ENCODE results near the gene SCRT2. TPM values are rescaled to one million over a fixed set of nuclear protein-coding genes. Genes with fewer than 3 reads are reported as not detected.
A peak's percentile ranks its signal among the peaks of the same experiment; 100 is the strongest.

The SCRT2 gene
- total and polyA plus RNA-seq, 9 of the 15 experiments (the other 6 are each of a cell fraction or from before 2014, with no cell fraction given), result 0.04 to 0.75 (median 0.13) TPM; not detected in 2

DNA sequence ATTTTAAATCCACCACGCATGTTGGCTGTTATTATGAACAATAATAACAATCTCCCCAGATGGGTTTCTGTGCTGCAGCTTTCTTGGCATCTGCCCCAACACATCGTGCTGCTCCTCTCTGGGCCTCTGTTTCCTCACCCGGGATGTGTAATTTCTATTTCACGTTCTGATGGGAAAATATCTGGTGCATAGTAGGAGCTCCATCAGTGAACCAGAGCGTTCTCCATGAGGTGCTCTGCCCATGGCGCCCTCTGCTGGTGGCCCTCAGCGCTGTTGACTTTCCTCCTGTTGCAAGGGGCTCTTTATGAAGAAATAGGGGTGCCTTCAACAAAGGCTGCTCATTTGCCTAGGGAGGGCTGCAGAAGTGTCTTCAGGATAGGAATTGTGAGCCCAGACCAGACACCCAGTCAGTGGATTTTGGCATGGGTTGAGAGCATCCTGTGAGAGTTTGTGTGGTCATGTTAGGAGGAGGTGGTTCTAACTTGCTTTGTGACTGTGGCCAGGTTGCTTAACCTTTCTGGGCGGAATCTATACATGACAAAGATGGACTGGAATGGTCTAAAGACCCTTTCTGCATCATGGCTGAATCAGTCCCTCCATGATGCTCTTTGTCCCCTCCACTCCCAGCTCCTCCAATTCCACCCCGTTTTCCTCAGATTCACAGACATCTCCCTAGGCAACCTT is 8.1 kb downstream of the SCRT2 start (continued):
- TF ChIP-seq ZC3H4 (CRISPR knock-in tag; IDR thresholded peaks at IDR 0.05; ENCODE audit: borderline replicate concordance) (no peak), DMBX1 (CRISPR knock-in tag; IDR thresholded peaks at IDR 0.05; ENCODE audit: borderline replicate concordance) (no peak), HOXB6 (CRISPR knock-in tag; IDR thresholded peaks at IDR 0.05; ENCODE audit: borderline replicate concordance) (no peak), ZNF408 (CRISPR knock-in tag; IDR thresholded peaks at IDR 0.05; ENCODE audit: low read depth) (no peak), CBX2 (IDR thresholded peaks at IDR 0.05; ENCODE audit: insufficient read depth, low read length, poor library complexity, severe bottlenecking) (no peak), ZNF431 (CRISPR knock-in tag; IDR thresholded peaks at IDR 0.05) (no peak), NR2F6 (CRISPR knock-in tag; IDR thresholded peaks at IDR 0.05) (no peak), ZNF583 (CRISPR knock-in tag; IDR thresholded peaks at IDR 0.05) (no peak), EWSR1 (IDR thresholded peaks at IDR 0.05; ENCODE audit: borderline replicate concordance, low read depth, partially characterized antibody) (no peak), DIDO1 (tag; IDR thresholded peaks at IDR 0.05; ENCODE audit: low read depth) (no peak), ELF2 (CRISPR knock-in tag; IDR thresholded peaks at IDR 0.05) (no peak), EZH2 (IDR thresholded peaks at IDR 0.05; ENCODE audit: borderline replicate concordance, low read depth, low read length) (no peak), ZNF77 (CRISPR knock-in tag; IDR thresholded peaks at IDR 0.05) (no peak), ZKSCAN1 (IDR thresholded peaks at IDR 0.05; ENCODE audit: low read depth, low read length) (peak; percentile 99), PPARD (CRISPR knock-in tag; IDR thresholded peaks at IDR 0.05) (no peak), ZC3H8 (IDR thresholded peaks at IDR 0.05) (no peak), POLR2G (IDR thresholded peaks at IDR 0.05; ENCODE audit: low read depth, low read length) (no peak), TBP (optimal IDR thresholded peaks at IDR 0.05; ENCODE audit: low read depth, low read length) (no peak)
- TF ChIP-seq, protein P1, sequence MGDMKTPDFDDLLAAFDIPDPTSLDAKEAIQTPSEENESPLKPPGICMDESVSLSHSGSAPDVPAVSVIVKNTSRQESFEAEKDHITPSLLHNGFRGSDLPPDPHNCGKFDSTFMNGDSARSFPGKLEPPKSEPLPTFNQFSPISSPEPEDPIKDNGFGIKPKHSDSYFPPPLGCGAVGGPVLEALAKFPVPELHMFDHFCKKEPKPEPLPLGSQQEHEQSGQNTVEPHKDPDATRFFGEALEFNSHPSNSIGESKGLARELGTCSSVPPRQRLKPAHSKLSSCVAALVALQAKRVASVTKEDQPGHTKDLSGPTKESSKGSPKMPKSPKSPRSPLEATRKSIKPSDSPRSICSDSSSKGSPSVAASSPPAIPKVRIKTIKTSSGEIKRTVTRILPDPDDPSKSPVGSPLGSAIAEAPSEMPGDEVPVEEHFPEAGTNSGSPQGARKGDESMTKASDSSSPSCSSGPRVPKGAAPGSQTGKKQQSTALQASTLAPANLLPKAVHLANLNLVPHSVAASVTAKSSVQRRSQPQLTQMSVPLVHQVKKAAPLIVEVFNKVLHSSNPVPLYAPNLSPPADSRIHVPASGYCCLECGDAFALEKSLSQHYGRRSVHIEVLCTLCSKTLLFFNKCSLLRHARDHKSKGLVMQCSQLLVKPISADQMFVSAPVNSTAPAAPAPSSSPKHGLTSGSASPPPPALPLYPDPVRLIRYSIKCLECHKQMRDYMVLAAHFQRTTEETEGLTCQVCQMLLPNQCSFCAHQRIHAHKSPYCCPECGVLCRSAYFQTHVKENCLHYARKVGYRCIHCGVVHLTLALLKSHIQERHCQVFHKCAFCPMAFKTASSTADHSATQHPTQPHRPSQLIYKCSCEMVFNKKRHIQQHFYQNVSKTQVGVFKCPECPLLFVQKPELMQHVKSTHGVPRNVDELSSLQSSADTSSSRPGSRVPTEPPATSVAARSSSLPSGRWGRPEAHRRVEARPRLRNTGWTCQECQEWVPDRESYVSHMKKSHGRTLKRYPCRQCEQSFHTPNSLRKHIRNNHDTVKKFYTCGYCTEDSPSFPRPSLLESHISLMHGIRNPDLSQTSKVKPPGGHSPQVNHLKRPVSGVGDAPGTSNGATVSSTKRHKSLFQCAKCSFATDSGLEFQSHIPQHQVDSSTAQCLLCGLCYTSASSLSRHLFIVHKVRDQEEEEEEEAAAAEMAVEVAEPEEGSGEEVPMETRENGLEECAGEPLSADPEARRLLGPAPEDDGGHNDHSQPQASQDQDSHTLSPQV (IDR thresholded peaks at IDR 0.05), result peak; percentile 77
- TF ChIP-seq, protein P2, sequence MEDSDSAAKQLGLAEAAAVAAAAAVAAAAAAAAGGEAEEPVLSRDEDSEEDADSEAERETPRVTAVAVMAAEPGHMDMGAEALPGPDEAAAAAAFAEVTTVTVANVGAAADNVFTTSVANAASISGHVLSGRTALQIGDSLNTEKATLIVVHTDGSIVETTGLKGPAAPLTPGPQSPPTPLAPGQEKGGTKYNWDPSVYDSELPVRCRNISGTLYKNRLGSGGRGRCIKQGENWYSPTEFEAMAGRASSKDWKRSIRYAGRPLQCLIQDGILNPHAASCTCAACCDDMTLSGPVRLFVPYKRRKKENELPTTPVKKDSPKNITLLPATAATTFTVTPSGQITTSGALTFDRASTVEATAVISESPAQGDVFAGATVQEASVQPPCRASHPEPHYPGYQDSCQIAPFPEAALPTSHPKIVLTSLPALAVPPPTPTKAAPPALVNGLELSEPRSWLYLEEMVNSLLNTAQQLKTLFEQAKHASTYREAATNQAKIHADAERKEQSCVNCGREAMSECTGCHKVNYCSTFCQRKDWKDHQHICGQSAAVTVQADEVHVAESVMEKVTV (CRISPR knock-in tag; IDR thresholded peaks at IDR 0.05), result peak; percentile 43; the same call in 1 of the 2 replicates
- TF ChIP-seq, protein P3, sequence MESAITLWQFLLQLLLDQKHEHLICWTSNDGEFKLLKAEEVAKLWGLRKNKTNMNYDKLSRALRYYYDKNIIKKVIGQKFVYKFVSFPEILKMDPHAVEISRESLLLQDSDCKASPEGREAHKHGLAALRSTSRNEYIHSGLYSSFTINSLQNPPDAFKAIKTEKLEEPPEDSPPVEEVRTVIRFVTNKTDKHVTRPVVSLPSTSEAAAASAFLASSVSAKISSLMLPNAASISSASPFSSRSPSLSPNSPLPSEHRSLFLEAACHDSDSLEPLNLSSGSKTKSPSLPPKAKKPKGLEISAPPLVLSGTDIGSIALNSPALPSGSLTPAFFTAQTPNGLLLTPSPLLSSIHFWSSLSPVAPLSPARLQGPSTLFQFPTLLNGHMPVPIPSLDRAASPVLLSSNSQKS (CRISPR knock-in tag; IDR thresholded peaks at IDR 0.05), result no peak
- TF ChIP-seq, protein P4, sequence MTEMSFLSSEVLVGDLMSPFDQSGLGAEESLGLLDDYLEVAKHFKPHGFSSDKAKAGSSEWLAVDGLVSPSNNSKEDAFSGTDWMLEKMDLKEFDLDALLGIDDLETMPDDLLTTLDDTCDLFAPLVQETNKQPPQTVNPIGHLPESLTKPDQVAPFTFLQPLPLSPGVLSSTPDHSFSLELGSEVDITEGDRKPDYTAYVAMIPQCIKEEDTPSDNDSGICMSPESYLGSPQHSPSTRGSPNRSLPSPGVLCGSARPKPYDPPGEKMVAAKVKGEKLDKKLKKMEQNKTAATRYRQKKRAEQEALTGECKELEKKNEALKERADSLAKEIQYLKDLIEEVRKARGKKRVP (CRISPR knock-in tag; IDR thresholded peaks at IDR 0.05), result no peak

Data from K562 (cell line).